GM06990 (cell line): ENCODE measurements around the gene VAPB.

ENCODE experiments used
- DNase-seq: peaks from one replicate; pipeline ENCODE4 v3.0.0-alpha.2; 2011; ENCODE audit not compliant: insufficient read length; ENCODE audit errors: extremely low read depth
- H3K27me3 ChIP-seq: replicated peaks from 2 replicates; pipeline ENCODE4 v1.6.0; 2011; ENCODE audit warnings: low read length; ENCODE audit not compliant: control insufficient read depth, insufficient read depth
- H3K36me3 ChIP-seq: 2 replicates; pipeline ENCODE4 v1.5.1; 2011; ENCODE audit warnings: low read length; ENCODE audit not compliant: control insufficient read depth, insufficient read depth
- H3K4me3 ChIP-seq: replicated peaks from 2 replicates; pipeline ENCODE4 v1.5.1; 2011; ENCODE audit warnings: low read depth, mild to moderate bottlenecking, control low read depth, low read length
- TF ChIP-seq, protein P1 (sequence below): IDR thresholded peaks from 2 replicates; pipeline ENCODE4 v1.5.1; 2011; ENCODE audit warnings: low read length, control low read depth, mild to moderate bottlenecking, inconsistent platforms; ENCODE audit not compliant: insufficient read depth, poor library complexity, severe bottlenecking

VAPB gene

DNA sequence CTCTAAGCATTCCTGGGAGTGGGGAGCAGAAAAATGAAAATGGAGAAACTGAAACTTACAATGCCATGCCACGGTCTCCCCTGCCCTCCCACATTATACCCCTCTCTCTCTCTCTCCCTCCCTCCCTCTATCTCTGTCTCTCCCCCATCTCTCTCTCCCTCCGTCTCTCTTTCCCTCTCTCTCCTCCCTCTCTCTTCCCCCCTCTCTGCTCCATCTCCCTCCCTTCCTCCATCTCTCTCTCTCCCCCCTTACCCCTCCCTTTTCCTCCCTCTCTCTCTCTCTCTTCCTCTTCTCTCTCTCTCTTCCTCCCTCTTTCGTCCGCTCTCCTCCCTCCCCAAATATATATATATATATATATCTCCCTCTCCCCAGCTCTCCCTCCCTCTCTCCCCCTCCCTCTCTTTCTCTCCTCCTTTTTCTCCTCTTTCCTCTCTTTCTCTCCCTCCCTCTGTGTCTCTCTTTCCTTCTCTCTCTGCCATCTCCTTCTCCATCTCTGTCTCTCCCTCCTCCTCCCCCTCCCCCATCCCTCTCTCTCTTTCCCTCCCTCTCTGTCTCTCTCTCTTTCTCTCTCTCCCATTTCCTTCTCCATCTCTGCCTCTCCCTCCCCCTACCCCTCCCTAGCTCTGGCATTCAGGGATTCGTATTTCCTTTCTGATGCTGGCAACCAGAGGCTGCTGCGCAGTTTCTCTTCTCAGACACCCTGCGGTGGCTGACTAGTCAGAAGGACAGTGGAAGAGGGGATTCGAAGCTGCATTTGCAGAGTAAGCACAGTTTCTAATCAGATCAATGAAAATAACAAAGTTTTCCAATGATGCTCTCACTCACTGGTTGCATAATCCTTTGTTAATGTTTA, 13.9 kb upstream of the VAPB start:
- H3K4me3 ChIP-seq = no peak overlapping the region
- no peaks in the 10 kb centered on the region for H3K27me3 ChIP-seq
- H3K36me3 ChIP-seq = no peaks in the 10 kb centered on the region
- DNase-seq = no peak
- TF ChIP-seq, protein P1, sequence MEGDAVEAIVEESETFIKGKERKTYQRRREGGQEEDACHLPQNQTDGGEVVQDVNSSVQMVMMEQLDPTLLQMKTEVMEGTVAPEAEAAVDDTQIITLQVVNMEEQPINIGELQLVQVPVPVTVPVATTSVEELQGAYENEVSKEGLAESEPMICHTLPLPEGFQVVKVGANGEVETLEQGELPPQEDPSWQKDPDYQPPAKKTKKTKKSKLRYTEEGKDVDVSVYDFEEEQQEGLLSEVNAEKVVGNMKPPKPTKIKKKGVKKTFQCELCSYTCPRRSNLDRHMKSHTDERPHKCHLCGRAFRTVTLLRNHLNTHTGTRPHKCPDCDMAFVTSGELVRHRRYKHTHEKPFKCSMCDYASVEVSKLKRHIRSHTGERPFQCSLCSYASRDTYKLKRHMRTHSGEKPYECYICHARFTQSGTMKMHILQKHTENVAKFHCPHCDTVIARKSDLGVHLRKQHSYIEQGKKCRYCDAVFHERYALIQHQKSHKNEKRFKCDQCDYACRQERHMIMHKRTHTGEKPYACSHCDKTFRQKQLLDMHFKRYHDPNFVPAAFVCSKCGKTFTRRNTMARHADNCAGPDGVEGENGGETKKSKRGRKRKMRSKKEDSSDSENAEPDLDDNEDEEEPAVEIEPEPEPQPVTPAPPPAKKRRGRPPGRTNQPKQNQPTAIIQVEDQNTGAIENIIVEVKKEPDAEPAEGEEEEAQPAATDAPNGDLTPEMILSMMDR = no peak

DNA sequence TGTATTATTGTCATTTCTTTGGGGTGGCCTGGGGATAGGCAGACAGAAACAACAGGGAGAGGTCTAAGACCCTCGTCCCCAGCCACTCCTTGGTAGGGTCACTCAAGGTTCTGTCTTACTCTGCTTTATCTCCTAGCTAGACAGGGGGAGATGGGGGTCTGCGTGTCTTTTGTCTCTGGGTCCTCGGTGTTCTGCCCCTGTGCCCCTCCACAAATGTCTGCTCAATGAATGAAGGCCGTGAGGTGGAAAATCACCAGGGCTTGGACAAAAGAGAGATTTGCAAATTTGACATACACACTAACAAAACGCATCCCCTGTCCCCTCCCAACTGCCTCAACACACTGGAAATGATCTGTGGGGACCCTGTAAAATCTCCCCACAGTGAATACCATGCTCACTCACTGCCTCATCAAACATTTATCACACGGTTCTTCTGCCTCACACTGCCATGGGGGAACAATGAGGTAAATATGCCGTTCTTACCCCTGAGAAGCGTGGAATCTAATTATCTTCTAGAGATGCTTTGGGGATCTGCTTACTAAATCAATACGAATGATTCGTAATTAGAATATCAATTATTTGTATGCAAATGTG, 13.2 kb upstream of the VAPB start:
- H3K4me3 ChIP-seq = no peak overlapping the region
- TF ChIP-seq, protein P1 = no peak
- H3K36me3 ChIP-seq = no peaks in the 10 kb centered on the region
- no peaks in the 10 kb centered on the region for H3K27me3 ChIP-seq
- no peak for DNase-seq

DNA sequence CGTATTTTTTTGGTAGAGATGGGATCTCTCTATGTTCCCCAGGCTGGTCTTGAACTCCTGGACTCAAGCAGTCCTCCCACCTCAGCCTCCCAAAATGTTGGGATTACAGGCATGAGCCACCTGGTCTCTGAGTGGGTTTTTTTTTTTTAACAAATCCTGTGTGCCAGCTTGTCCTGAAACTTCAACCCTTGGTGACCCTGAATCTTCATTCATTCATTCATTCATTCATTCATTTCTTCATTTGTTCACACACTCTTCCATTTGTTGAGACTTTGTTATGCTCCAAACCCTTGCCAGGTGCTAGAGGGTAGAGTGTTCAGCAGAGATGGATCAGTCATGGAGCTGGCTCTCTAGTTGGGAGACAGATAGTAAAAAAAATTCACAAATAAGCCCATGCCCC, 12.0 kb upstream of the VAPB start:
- no peak for DNase-seq
- Histone ChIP-seq H3K27me3 (no peaks in the 10 kb centered on the region), H3K4me3 (no peak overlapping the region), H3K36me3 (no peaks in the 10 kb centered on the region)
- TF ChIP-seq, protein P1 = no peak

DNA sequence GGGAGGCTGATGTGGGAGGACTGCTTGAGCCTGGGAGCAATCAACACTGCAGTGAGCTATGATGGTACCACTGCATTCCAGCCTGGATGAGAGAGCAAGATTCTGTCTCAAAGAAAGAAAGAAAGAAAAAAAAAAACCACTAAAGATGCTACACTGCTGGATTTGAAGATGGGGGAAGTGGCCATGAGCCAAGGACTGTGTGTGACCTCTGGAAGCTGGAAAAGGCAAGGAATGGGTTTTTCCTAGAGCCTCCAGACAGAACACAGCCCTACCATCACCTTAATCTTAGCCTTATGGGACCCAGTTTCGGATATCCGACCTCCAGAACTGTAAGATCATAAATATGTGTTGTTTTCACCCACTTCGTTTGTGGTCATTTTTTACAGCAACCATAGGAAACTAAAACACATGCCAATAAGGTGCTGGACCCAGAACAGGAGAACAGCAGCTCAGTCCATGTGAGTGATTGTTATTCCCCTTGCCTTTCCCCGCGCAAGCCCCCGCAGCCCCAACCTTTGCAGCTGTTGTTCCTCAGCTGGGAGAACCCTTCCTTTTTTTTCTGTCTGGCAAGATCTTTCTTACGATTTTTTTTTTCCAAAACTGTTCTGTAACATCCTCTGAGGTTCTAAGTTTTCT, 11.1 kb upstream of the VAPB start:
- Histone ChIP-seq H3K27me3 (no peaks in the 10 kb centered on the region), H3K36me3 (no peaks in the 10 kb centered on the region), H3K4me3 (no peak overlapping the region)
- TF ChIP-seq, protein P1 = no peak
- no peak for DNase-seq

DNA sequence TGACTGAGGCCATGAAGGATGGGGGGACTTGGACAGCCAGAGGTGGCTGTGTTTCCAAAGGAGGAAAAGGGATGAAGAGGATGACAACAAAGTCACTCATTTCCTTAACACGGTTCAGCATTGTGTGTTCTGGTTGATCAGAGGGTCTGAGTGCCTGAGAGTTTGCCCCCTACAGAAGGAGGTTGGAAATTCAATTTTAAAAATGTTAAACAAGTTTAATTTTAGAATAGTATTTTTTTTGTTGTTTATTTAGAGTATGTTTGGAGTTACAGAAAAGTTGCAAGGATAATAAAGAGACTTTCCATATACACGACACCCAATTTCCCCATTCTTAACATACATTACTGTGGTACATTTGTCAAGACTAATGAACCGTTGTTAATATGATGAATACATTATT, 10.3 kb upstream of the VAPB start:
- Histone ChIP-seq H3K4me3 (no peak overlapping the region), H3K36me3 (no peaks in the 10 kb centered on the region), H3K27me3 (no peaks in the 10 kb centered on the region)
- TF ChIP-seq, protein P1 = no peak
- no peak for DNase-seq
